ENCODE data around the gene INTS1. TPM values are rescaled to one million over a fixed set of nuclear protein-coding genes. Genes with fewer than 3 reads are reported as not detected.
A peak's percentile ranks its signal among the peaks of the same experiment; 100 is the strongest.

The INTS1 gene
- polyA plus RNA-seq, 1 donor from 2014 or later: 21.1 TPM

DNA sequence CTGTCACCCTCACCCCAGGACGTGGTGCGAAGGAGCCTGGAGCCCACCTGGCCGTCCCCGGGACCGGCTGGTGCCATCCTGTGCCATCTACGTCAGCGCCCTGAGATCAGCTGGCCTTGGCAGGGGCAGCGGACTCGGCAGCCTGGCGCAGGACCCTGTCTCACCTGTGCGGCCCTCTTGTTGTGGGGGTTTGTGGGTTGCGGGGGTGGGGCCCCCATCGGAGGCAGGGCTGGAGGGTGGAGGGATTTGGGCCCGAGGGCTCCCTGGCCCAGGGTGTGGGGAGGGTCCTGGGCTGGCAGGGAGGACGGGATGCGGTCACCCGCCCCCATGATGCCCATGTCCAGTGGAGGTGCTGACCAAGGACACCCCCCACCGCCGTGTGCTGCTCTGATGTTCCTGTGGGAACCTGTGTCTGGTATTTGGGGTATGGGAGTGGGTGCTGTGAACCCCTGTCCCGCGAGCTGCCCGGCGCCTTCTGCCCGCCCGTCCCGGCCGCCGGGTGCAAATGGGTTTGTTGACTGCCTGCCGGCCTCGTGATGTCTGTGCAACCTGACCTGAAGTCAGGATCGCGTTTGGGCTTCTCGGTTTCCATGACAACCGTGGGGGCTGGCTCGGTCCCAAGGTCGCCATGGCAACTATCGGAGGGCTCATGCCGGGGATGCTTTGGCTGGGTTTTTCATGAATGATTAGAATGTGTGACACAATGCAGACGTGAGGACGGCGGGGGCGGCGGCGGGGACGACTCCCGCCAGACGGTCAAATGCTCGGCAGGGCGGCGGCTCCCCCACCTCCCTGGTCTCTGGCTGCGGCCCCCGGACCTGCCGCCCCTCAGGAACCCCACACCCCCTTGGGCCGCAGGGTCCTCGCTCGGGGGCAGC lies 33.6 kb upstream of the INTS1 start:
- TF ChIP-seq EP300 (conservative IDR thresholded peaks at IDR 0.05; ENCODE audit: poor library complexity, severe bottlenecking): peak; percentile 38
- no peak for TF ChIP-seq POLR2AphosphoS5 (IDR thresholded peaks at IDR 0.05)
- TF ChIP-seq MXI1 (conservative IDR thresholded peaks at IDR 0.05; ENCODE audit: poor library complexity, severe bottlenecking): peak; percentile 84
- peak; percentile 17 for TF ChIP-seq SMC3 (conservative IDR thresholded peaks at IDR 0.05; ENCODE audit: poor library complexity)
- Histone ChIP-seq H3K9me3 (ENCODE audit: low read length) (no peaks in the 10 kb centered on the region), H4K20me1 (ENCODE audit: insufficient read depth) (no peaks in the 10 kb centered on the region), H3K36me3 (ENCODE audit: insufficient read depth, low read length) (no peaks in the 10 kb centered on the region), H3K27ac (ENCODE audit: low read length) (peak overlapping the region; percentile 79), H2AFZ (ENCODE audit: low read depth, low read length) (no peak overlapping the region), H3K9me2 (ENCODE audit: insufficient read depth, low read length) (no peaks in the 10 kb centered on the region), H3F3A (ENCODE audit: insufficient read depth, low read length, poor library complexity, severe bottlenecking) (no peaks in the 10 kb centered on the region), H3K9ac (ENCODE audit: low read length) (peak overlapping the region; percentile 67), H3K4me3 (ENCODE audit: low read length) (peak overlapping the region; percentile 61), H3K27me3 (ENCODE audit: insufficient read depth, low read depth, low read length) (no peaks in the 10 kb centered on the region), H3K79me2 (replicated peaks; ENCODE audit: insufficient read depth, low read length) (peaks cover 13% of the 10 kb centered on the region), H3K4me2 (ENCODE audit: low read length) (peak overlapping the region; percentile 1)

DNA sequence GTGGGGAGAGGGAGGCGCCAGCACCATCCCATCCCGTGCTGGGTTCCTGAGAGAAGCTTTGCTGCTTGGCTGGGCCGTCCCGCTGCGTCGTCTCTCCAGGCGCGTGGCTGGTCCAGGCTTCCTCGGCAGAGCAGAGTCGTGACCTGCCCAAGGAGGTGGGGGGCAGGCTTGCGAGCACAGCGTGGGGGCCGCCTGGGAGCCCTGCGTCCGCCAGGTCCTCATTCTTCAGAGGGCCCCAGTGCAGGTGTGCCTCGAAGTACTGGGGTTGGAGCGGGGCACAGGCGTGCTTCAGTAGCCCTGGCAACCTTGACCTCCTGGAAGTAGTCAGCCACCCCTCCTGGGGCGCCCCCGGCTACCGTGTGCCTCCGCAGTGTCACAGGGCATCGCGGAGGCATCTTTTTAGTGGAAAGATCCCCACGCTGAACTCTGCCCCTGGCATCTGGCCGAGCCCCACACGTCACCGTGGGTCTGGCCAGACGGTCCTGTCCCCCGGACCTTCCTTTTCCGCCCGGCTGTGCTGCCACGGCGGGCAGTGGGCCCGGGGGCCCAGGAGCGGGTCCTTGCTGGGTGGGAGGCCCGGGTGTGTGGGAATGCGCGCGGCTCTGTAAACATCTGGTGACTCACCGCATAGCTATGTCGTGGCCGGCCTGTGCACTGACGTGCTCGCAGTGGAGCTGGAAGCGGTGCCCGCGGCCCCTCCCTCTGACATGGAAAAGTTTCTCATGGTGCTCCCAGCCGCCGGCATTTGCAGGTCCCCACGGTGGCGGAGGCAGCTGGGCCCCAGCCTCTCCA lies 32.8 kb upstream of the INTS1 start:
- no peaks in the 10 kb centered on the region for H3K27me3 ChIP-seq (ENCODE audit: insufficient read depth, low read depth, low read length)
- H3K9me3 ChIP-seq (ENCODE audit: low read length): no peaks in the 10 kb centered on the region
- no peak overlapping the region for H3K4me2 ChIP-seq (ENCODE audit: low read length)
- H3K9me2 ChIP-seq (ENCODE audit: insufficient read depth, low read length): no peaks in the 10 kb centered on the region
- no peaks in the 10 kb centered on the region for H3F3A ChIP-seq (ENCODE audit: insufficient read depth, low read length, poor library complexity, severe bottlenecking)
- H3K36me3 ChIP-seq (ENCODE audit: insufficient read depth, low read length): no peaks in the 10 kb centered on the region
- H3K4me3 ChIP-seq (ENCODE audit: low read length): peak overlapping the region; percentile 61
- peak overlapping the region; percentile 67 for H3K9ac ChIP-seq (ENCODE audit: low read length)
- peak overlapping the region; percentile 56 for H3K27ac ChIP-seq (ENCODE audit: low read length)
- TF ChIP-seq TAF1 (IDR thresholded peaks at IDR 0.05; ENCODE audit: low read depth) (no peak), MXI1 (conservative IDR thresholded peaks at IDR 0.05; ENCODE audit: poor library complexity, severe bottlenecking) (no peak), POLR2AphosphoS5 (IDR thresholded peaks at IDR 0.05) (no peak), EP300 (conservative IDR thresholded peaks at IDR 0.05; ENCODE audit: poor library complexity, severe bottlenecking) (no peak), EZH2 (IDR thresholded peaks at IDR 0.05; ENCODE audit: borderline replicate concordance, insufficient read depth, low read length, poor library complexity, severe bottlenecking) (no peak), SMC3 (conservative IDR thresholded peaks at IDR 0.05; ENCODE audit: poor library complexity) (no peak), RAD21 (conservative IDR thresholded peaks at IDR 0.05) (no peak), CTCF (IDR thresholded peaks at IDR 0.05; ENCODE audit: poor library complexity, severe bottlenecking) (no peak)
- TF ChIP-seq, protein P1, sequence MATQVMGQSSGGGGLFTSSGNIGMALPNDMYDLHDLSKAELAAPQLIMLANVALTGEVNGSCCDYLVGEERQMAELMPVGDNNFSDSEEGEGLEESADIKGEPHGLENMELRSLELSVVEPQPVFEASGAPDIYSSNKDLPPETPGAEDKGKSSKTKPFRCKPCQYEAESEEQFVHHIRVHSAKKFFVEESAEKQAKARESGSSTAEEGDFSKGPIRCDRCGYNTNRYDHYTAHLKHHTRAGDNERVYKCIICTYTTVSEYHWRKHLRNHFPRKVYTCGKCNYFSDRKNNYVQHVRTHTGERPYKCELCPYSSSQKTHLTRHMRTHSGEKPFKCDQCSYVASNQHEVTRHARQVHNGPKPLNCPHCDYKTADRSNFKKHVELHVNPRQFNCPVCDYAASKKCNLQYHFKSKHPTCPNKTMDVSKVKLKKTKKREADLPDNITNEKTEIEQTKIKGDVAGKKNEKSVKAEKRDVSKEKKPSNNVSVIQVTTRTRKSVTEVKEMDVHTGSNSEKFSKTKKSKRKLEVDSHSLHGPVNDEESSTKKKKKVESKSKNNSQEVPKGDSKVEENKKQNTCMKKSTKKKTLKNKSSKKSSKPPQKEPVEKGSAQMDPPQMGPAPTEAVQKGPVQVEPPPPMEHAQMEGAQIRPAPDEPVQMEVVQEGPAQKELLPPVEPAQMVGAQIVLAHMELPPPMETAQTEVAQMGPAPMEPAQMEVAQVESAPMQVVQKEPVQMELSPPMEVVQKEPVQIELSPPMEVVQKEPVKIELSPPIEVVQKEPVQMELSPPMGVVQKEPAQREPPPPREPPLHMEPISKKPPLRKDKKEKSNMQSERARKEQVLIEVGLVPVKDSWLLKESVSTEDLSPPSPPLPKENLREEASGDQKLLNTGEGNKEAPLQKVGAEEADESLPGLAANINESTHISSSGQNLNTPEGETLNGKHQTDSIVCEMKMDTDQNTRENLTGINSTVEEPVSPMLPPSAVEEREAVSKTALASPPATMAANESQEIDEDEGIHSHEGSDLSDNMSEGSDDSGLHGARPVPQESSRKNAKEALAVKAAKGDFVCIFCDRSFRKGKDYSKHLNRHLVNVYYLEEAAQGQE (IDR thresholded peaks at IDR 0.05; ENCODE audit: borderline replicate concordance): no peak
- peaks cover 13% of the 10 kb centered on the region for H3K79me2 ChIP-seq (replicated peaks; ENCODE audit: insufficient read depth, low read length)
- H4K20me1 ChIP-seq (ENCODE audit: insufficient read depth): no peaks in the 10 kb centered on the region
- no peak overlapping the region for H2AFZ ChIP-seq (ENCODE audit: low read depth, low read length)
